Natural killer cell (primary cell): ENCODE results near the gene ATG4D. TPM values are rescaled to one million over a fixed set of nuclear protein-coding genes. Genes with fewer than 3 reads are reported as not detected.

Source experiments
- ATAC-seq, 3 donors: fragments of 150-1000 bp in 2 of 3; fragments of 200-7000 bp in 1 of 3; cut with Tn5 transposase; 1 replicate in 1 of 3; 2 replicates in 2 of 3; pipeline ENCODE4 v1.10.0; 2021; ENCODE audit warnings: mild to moderate bottlenecking in 2 of 3, moderate library complexity in 2 of 3
- DNase-seq, 2 donors: peaks; one replicate each; pipeline versions ENCODE4 v3.0.0 to v3.0.0-alpha.2; 2013 to 2021; ENCODE audit warnings: mixed read lengths in 1 of 2
- H3K27ac ChIP-seq: one replicate; pipeline ENCODE4 v1.5.1; 2013; ENCODE audit warnings: mild to moderate bottlenecking, low read length
- H3K27me3 ChIP-seq: one replicate; pipeline ENCODE4 v1.6.1; 2013; ENCODE audit warnings: low read length; ENCODE audit not compliant: control insufficient read depth, insufficient read depth
- H3K36me3 ChIP-seq: one replicate; pipeline ENCODE4 v1.6.1; 2013; ENCODE audit warnings: low read length; ENCODE audit not compliant: control insufficient read depth, insufficient read depth
- H3K4me1 ChIP-seq: one replicate; pipeline ENCODE4 v1.6.1; 2013; ENCODE audit warnings: low read length; ENCODE audit not compliant: control insufficient read depth, insufficient read depth
- H3K4me3 ChIP-seq: one replicate; pipeline ENCODE4 v1.5.1; 2013; ENCODE audit warnings: low read length
- H3K9me3 ChIP-seq: one replicate; pipeline ENCODE4 v1.6.1; 2013; ENCODE audit warnings: low read length; ENCODE audit not compliant: control insufficient read depth, insufficient read depth
- H3K27ac Mint-ChIP-seq, 2 donors: one replicate each; pipeline ENCODE4 v1.8.0; 2022; ENCODE audit warnings: mild to moderate bottlenecking in 2 of 2, mixed read lengths in 2 of 2, moderate library complexity in 1 of 2
- H3K27me3 Mint-ChIP-seq, 2 donors: one replicate each; pipeline ENCODE4 v1.8.0; 2022; ENCODE audit warnings: low read depth in 2 of 2, mixed read lengths in 2 of 2
- H3K36me3 Mint-ChIP-seq: one replicate; pipeline ENCODE4 v1.8.0; 2022; ENCODE audit warnings: mixed read lengths
- H3K4me1 Mint-ChIP-seq, 2 donors: one replicate each; pipeline ENCODE4 v1.8.0; 2022; ENCODE audit warnings: mixed read lengths in 2 of 2
- H3K4me3 Mint-ChIP-seq: one replicate; pipeline ENCODE4 v1.8.0; 2022; ENCODE audit warnings: mild to moderate bottlenecking, moderate library complexity, mixed read lengths
- H3K9me3 Mint-ChIP-seq, 2 donors: one replicate each; pipeline ENCODE4 v1.8.0; 2022; ENCODE audit warnings: mixed read lengths in 2 of 2
- WGBS: methylation state at CpG from one replicate; pipeline ENCODE4 v1.1.7; 2013; ENCODE audit warnings: missing lambda C conversion rate; ENCODE audit not compliant: insufficient coverage; 5-methylcytosine and 5-hydroxymethylcytosine counted together
- intact Hi-C: fragments of 100-400 bp; cut with micrococcal nuclease; formaldehyde crosslinking; loops from one replicate; pipeline ENCODE4 v1.14.2; 2022
- total RNA-seq, 4 donors: library from RNA; stranded (reverse); fragments of 120-200 nt in 1 of 4; gene quantifications; one replicate each; pipeline versions ENCODE4 v1.2.3 to v1.2.4, GENCODE V29; 2013 to 2022
- TF ChIP-seq, protein P1 (sequence below): fragments of 200-600 bp; IDR thresholded peaks from one replicate; pipeline ENCODE4 v1.8.0; 2022; ENCODE audit warnings: antibody characterized with exemption

The ATG4D gene
- total RNA-seq, 3 donors from 2014 or later (not counting 1 experiment from before 2014, with no cell fraction given), result 128 to 155 (median 138) TPM

- Histone ChIP-seq H3K4me3 (peak overlapping the region; percentile 97), H3K27me3 (peaks cover 2% of the 10 kb centered on the region), H3K9me3 (no peaks in the 10 kb centered on the region), H3K4me1 (peaks cover 79% of the 10 kb centered on the region), H3K36me3 (peaks cover 8% of the 10 kb centered on the region), H3K27ac (peak overlapping the region; percentile 89)
- WGBS, result 65% methylated on average over 7 of the region's 7 CpGs
- intact Hi-C loops, result no loop called here
- DNase-seq (no peak), ATAC-seq (no peak)
- peaks cover 53 to 54% of the 10 kb centered on the region in 2 donors for H3K4me1 Mint-ChIP-seq
- TF ChIP-seq, protein P1, sequence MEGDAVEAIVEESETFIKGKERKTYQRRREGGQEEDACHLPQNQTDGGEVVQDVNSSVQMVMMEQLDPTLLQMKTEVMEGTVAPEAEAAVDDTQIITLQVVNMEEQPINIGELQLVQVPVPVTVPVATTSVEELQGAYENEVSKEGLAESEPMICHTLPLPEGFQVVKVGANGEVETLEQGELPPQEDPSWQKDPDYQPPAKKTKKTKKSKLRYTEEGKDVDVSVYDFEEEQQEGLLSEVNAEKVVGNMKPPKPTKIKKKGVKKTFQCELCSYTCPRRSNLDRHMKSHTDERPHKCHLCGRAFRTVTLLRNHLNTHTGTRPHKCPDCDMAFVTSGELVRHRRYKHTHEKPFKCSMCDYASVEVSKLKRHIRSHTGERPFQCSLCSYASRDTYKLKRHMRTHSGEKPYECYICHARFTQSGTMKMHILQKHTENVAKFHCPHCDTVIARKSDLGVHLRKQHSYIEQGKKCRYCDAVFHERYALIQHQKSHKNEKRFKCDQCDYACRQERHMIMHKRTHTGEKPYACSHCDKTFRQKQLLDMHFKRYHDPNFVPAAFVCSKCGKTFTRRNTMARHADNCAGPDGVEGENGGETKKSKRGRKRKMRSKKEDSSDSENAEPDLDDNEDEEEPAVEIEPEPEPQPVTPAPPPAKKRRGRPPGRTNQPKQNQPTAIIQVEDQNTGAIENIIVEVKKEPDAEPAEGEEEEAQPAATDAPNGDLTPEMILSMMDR, result no peak
- H3K4me3 Mint-ChIP-seq, result peak overlapping the region; percentile 81
- peaks cover 0 to 3% of the 10 kb centered on the region in 2 donors for H3K27me3 Mint-ChIP-seq
- H3K9me3 Mint-ChIP-seq, result no peaks in the 10 kb centered on the region
- H3K27ac Mint-ChIP-seq, result peak overlapping the region; percentile 86 to 91
- peaks cover 6% of the 10 kb centered on the region for H3K36me3 Mint-ChIP-seq
Observed at GRCh38 chr19:10519421-10519820, 24.3 kb upstream of the ATG4D start.

GRCh38 chr19:10520652-10521318 is 22.9 kb upstream of the ATG4D start:
- no peak overlapping the region for H3K4me3 ChIP-seq
- H3K27ac ChIP-seq, result peak overlapping the region; percentile 89
- H3K9me3 ChIP-seq, result no peaks in the 10 kb centered on the region
- Mint-ChIP-seq H3K4me1 (peaks cover 48 to 49% of the 10 kb centered on the region in 2 donors), H3K4me3 (peak overlapping the region; percentile 76), H3K27me3 (peaks cover 0 to 3% of the 10 kb centered on the region in 2 donors), H3K36me3 (peaks cover 6% of the 10 kb centered on the region), H3K27ac (peak overlapping the region; percentile 86 to 91), H3K9me3 (no peaks in the 10 kb centered on the region)
- no peaks in the 10 kb centered on the region for H3K36me3 ChIP-seq
- intact Hi-C loops, result no loop called here
- ATAC-seq, result no peak
- DNase-seq, result peak in 1 of 2 donors; percentile 44
- H3K27me3 ChIP-seq, result peaks cover 2% of the 10 kb centered on the region
- H3K4me1 ChIP-seq, result peaks cover 73% of the 10 kb centered on the region
- TF ChIP-seq, protein P1, result no peak
- WGBS, result 58% methylated on average over 15 of the region's 15 CpGs

- H3K9me3 ChIP-seq, result no peaks in the 10 kb centered on the region
- 61% methylated on average over 13 of the region's 13 CpGs for WGBS
- TF ChIP-seq, protein P1, result no peak
- peaks cover 0 to 3% of the 10 kb centered on the region in 2 donors for H3K27me3 Mint-ChIP-seq
- ATAC-seq, result no peak
- H3K9me3 Mint-ChIP-seq, result no peaks in the 10 kb centered on the region
- peak overlapping the region; percentile 86 to 91 for H3K27ac Mint-ChIP-seq
- peak overlapping the region; percentile 76 for H3K4me3 Mint-ChIP-seq
- no peaks in the 10 kb centered on the region for H3K36me3 ChIP-seq
- peaks cover 4% of the 10 kb centered on the region for H3K36me3 Mint-ChIP-seq
- H3K27me3 ChIP-seq, result peaks cover 2% of the 10 kb centered on the region
- no peak overlapping the region for H3K4me3 ChIP-seq
- peaks cover 73% of the 10 kb centered on the region for H3K4me1 ChIP-seq
- H3K27ac ChIP-seq, result peak overlapping the region; percentile 46
- intact Hi-C loops, result loop anchor here (2.0 kb wide), 1 partner anchor 105 kb away; no protein-coding TSS in a partner anchor
- H3K4me1 Mint-ChIP-seq, result peaks cover 45 to 46% of the 10 kb centered on the region in 2 donors
- peak in 1 of 2 donors; percentile 32 for DNase-seq
Observed at GRCh38 chr19:10521461-10522171, 22.1 kb upstream of the ATG4D start.
